Superior temporal gyrus (tissue), 1 donor: ENCODE data around the gene TAS2R30.

ENCODE experiments used
- DNase-seq: peaks from one replicate; pipeline ENCODE4 v3.0.0-alpha.2; 2016; ENCODE audit errors: extremely low spot score

The TAS2R30 gene

GRCh38 chr12:11134305-11134704, at the start of gene TAS2R30:
TAS2R30 (minus strand) TSS chr12:11134644; CDS start chr12:11134244, 400 bp downstream.
- peak; percentile 30 for DNase-seq

GRCh38 chr12:11183011-11183410, 48.6 kb upstream of the TAS2R30 start:
- DNase-seq, result no peak

DNA sequence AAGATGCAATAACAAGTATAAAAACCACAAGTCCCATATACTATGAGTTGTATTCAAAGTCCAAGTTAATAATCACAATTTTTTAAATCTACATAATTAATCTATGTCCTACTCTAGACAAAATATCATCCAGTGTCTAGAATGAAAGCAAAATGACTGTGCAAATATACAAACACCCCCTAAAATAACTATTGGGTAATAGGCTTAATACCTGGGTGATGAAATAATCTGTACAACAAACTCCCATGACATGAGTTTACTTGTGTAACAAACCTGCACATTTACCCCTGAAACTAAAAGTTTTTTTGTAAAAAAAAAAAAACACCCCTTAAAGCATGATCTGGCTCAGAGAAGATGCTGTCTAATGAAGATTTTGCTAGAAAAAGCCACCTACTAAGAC, 48.1 kb upstream of the TAS2R30 start:
- no peak for DNase-seq

DNA sequence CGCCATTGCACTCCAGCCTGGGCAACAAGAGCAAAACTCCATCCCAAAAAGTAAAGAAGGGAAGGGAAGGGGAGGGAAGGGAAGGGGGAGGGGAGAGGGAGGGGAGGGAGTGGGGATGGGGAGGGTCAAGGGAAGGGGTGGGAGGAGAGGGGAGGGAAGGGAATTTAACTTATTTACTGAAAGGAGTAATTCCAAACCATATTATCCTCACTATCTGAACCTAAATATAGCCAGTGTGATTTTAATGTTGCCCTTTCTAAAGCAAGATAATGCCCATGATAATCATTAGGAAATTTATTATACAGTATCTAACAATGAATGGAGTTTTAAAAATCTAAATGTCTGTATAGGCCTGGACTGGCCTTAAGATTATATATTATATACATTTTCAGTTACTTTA, 43.8 kb upstream of the TAS2R30 start:
- no peak for DNase-seq

DNA sequence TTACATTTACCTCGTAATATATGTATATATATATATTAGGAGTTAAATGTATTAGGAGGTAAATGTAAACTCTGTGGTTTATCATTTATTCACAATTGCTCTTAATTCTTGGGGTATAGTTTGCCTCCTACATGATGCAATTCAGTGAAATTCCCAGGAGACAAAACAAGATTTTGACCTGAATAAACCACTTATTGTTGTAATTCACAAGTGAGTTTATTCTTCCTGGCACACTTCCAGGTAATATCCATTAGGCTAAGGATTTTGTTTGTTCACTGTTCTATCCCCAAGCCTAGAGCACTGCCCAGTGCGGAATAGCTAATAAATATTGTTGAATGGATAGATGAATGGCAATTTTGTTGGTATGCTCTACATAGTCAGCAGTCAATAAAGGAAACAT, 39.6 kb upstream of the TAS2R30 start:
- no peak for DNase-seq

DNA sequence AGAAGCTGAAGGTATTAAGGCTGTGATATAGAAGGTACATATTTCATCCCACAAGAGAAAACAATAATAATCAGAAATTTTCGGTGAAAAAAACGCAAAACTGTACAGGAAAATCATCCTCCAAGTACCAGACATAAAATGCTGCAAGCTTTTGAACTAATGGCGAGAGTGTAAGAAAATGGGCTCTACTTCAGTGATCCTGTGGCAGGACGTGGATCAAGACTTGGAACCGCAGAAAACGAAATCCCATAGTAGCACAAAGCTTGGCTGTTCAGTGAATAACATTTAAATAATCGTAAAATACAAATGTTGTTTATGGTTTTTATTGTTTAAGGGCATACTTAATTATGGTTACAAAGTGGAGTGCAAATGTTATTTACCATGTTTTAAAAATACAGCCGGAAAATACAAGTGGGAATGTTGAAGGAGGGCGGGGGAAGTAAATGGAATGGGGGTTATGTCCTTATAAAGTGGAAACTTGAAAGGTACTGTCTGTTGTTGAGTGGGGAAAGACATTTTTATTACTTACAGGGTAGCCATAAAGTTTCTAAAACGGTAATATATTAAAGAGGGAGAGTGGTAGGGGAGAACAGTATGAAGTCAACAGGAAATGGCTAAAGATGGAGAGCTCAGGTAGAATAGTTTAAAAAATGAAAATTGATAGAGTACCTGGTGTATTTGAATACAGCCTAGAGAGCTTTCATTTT, 37.7 kb upstream of the TAS2R30 start:
- DNase-seq, result peak; percentile 67

GRCh38 chr12:11171145-11171968, 36.9 kb upstream of the TAS2R30 start, which contains the start of gene SMIM10L1:
SMIM10L1 (plus strand) TSS chr12:11171194; CDS start chr12:11171357, 163 bp downstream.
- peak; percentile 90 for DNase-seq

DNA sequence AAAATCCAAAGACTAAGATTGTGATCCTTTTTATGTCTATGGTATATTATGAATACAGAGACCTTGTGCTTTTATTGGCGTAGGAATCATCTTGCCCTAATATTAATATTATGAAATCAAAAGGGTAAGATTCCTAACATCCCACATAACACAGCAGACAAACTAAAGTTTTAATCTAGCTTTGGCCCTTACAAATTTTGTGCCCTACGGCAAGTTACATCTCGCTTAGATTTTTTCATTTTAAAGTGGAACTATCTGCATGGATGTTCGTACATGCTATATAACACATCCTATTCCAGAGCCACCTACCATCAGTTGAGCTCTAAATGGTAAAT, 36.3 kb upstream of the TAS2R30 start:
- no peak for DNase-seq

GRCh38 chr12:11166300-11166699, 31.9 kb upstream of the TAS2R30 start:
- DNase-seq, result no peak

DNA sequence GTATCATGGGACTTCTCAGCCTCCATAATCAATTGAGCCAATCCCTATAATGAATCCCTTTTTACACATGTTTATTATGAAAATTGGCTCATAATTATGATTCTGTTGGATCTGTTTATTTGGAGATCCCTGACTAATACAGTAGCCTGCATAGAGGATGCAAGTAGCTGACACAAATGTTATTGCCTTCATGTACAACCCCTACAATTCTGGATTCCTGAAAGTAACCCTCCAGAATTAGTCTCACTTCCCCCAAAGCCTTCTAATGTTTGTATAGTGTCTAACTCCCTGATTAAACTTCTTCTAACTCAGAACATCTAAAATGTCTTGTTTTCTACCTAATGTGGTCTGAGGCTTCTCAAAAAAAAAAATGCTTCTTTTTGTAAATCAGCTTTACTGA, 29.9 kb upstream of the TAS2R30 start:
- DNase-seq, result no peak

DNA sequence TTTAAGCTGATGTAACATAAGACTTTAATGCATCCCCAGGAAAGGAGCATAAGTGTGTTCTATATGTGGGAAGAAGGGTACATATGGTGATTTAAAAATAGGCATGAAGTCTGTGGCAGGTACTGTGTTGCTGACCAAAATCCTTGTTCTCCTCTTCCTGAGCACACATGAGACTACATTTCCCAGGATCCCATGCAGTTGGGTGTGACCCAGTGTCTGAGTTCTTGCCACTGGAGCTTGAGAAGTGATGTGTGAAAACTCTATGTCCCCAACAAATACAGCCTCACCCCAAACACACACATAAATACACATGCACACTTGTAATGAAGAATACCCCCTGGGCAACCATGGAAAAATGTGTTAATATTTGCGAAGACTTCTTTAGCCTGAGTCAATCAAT, 28.1 kb upstream of the TAS2R30 start:
- DNase-seq, result no peak

DNA sequence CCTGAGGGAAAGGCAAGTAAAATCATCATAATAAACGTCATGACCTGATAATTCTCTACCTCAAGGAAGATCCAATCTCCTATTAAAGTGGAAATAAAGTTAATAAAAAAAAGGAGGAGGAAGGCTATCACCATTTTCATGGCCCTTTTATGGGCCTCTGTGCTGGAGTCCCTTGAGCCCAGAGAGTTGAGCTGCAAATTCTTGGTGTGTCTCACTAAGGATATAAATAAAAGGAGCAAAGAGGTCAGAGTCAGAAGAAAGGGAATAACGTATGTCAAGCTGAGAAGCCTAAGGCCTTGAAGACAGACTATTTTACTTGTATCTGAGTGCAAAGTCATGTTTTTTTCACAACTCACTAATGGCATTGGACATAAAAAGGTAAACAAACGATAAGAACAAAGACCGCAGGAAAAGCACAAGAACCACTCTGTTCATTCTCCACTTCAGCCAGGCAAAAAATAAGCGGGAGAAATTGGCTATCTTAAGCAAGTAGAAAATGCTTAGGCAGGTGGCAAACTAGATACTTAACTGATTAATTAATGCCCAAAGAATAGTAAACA, 24.5 kb upstream of the TAS2R30 start:
- no peak for DNase-seq

DNA sequence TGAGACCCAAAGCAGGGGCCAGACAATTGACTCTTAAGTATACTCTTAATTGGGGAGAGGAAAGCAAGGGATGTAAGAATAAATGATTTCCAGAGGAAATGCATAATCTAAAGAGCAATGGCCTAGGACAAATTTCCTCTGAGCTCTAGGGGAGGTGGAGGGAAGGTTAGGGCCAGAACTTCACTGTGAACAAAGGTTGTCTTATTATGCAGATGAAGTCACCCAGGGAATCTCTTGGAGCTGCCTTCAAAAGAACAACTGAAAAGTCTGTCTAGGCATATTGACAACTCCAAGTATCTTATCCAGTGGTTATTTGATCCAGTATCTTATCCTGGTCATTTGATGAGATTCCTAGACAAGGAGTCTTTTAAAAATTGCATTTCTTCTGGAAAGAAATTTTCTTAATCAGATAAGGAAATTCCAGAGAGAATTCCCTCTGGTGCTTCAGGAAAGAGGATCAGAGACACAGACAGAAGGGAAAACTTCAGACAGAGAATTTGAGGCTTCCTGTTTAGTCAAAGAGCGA, 20.0 kb upstream of the TAS2R30 start:
- DNase-seq, result no peak

DNA sequence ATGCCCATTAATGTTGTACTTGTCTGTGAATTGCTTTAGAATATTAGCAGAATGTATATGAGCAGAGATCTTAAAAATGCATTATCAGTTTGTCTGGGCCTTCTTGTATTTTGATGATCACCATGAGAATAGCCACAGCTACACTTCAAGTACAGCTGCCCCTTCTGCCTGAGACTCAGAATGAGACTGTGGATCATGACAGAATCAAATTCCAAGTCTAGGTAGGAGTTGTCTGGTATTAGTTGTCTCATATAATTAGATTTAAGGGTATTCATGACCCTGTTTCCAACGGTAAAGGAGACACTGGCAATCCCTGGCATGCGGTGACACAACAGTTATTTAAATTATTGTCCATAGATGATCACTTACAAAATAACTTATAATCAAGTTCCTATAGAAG, 18.3 kb upstream of the TAS2R30 start:
- no peak for DNase-seq

- no peak for DNase-seq
These were observed 16.4 kb upstream of the TAS2R30 start for GRCh38 chr12:11150832-11151231.

DNA sequence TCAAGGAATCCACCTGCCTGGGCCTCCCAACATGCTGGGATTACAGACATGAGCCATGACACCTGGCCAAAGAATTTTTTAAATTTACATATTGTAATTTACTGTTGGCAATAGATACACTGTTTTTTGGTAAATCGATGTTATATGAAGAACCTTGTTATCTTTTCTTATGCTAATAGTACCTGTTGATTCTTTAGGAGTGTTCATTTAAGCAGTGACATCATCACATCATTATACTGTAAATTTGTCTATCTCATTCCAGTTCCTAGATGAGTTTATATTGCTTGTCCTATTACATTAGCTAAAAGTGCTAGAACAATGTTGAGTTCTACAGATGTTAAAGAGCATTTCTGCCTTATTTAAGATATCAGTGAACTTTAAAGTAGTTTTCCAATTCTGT, 13.0 kb upstream of the TAS2R30 start:
- no peak for DNase-seq

GRCh38 chr12:11144297-11144696, 9.9 kb upstream of the TAS2R30 start:
- DNase-seq, result no peak

- no peak for DNase-seq
These were observed 8.9 kb upstream of the TAS2R30 start for GRCh38 chr12:11143352-11143751.

DNA sequence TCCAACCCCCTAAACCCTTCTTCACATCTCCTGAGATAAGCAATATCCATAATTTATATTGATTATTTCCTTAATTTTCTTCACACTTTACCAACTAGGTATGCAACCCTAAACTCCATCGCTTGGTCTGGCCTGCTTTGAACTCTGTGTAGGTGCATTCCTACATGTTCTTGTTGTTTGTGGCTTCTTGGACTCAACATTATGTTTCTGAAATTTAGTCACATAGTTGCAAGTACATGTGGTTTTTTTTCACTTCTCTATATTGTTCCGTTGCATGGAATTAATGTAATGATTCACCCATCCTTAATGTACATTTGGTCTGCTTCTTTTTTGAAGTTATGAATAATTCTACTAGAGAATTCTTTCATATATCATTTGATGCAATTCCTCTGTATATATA, 1.6 kb upstream of the TAS2R30 start:
- DNase-seq, result no peak

GRCh38 chr12:11133816-11134215, 628 bp downstream of the TAS2R30 start:
- DNase-seq, result peak; percentile 28

GRCh38 chr12:11133162-11133561, 1.3 kb downstream of the TAS2R30 start:
- DNase-seq, result peak; percentile 52

DNA sequence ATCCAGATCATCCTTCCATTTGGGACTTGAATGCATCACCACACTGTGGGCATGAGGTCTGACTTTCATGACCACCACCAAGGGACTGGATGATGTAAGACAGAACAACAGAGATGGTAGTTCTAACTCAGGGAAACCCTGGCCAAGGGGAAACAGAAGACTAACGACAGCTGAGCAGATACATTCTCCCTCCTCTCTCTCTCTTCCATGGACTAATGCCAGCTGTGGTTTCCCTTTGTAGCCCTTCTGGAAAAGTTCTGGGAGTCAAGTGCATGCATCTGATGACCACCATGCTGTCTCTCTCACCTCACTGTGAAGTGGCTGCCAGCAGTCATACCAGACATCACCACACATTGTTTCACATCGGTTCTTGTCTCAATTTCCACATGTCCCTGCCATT, 3.4 kb downstream of the TAS2R30 start:
- no peak for DNase-seq

- no peak for DNase-seq
These were observed 4.1 kb downstream of the TAS2R30 start for GRCh38 chr12:11130382-11130781.
